ENCODE results near the gene HDAC4. TPM values are rescaled to one million over a fixed set of nuclear protein-coding genes. Genes with fewer than 3 reads are reported as not detected.
"Not testable (repeated sequence)": the region's sequence is repeated elsewhere in the genome, so short reads cannot be mapped to it uniquely, and the experiment has no call there.

Gene HDAC4
- total RNA-seq, 1 experiment from 2014 or later, result 47.6 TPM

- Histone ChIP-seq H3K4me1 (ENCODE audit: control insufficient read depth in 1 of 2, insufficient read depth in 2 of 2, low read length in 2 of 2) (peaks cover 51 to 70% of the 10 kb centered on the region in 2 experiments), H3K4me3 (replicated peaks in 1 of 2; ENCODE audit: low read depth in 1 of 2, low read length in 2 of 2) (peak overlapping the region in 1 of 2 experiments; percentile 19; a peak in 1 of 4 replicates), H3K9ac (ENCODE audit: low read length) (peak overlapping the region; percentile 81), H3K4me2 (ENCODE audit: low read length) (peak overlapping the region; percentile 51), H3K79me2 (ENCODE audit: insufficient read depth, low read length) (peaks cover 47% of the 10 kb centered on the region), H3K27ac (ENCODE audit: low read depth, low read length) (peak overlapping the region; percentile 69)
- H3K27me3 ChIP-seq (ENCODE audit: insufficient read depth, low read length); BruUV-seq (replicated peaks); RAD21 ChIA-PET (ENCODE audit: low non-redundant PET in 1 of 2, low total read pairs in 2 of 2, uncharacterized antibody in 2 of 2, unreplicated experiment in 2 of 2); H3K9me2 ChIP-seq (ENCODE audit: insufficient read depth); H3K36me3 ChIP-seq (ENCODE audit: control insufficient read depth in 1 of 2, insufficient read depth in 2 of 2, low read length in 2 of 2); H2AFZ ChIP-seq (ENCODE audit: low read depth, low read length, poor library complexity, severe bottlenecking); H3K9me3 ChIP-seq (ENCODE audit: control insufficient read depth in 1 of 2, insufficient read depth in 1 of 2, low read depth in 1 of 2, low read length in 2 of 2); CTCF ChIA-PET; intact Hi-C loops (cut with micrococcal nuclease); H4K20me1 ChIP-seq (ENCODE audit: insufficient read depth): not testable (repeated sequence)
- TF ChIP-seq POLR2AphosphoS5 (IDR thresholded peaks at IDR 0.05; ENCODE audit: low read depth, low read length), result peak; percentile 54; the same call in 1 of the 2 replicates
- ATAC-seq (peak; percentile 68), DNase-seq (ENCODE audit: low read depth, low spot score) (peak; percentile 83)
- POLR2A ChIA-PET, result interaction anchor here (1.6 kb wide), 1 partner anchor 13 kb away, joined by 5 read pairs; no protein-coding TSS in a partner anchor
Observed at GRCh38 chr2:239280296-239281017, 120.4 kb downstream of the HDAC4 start.

DNA sequence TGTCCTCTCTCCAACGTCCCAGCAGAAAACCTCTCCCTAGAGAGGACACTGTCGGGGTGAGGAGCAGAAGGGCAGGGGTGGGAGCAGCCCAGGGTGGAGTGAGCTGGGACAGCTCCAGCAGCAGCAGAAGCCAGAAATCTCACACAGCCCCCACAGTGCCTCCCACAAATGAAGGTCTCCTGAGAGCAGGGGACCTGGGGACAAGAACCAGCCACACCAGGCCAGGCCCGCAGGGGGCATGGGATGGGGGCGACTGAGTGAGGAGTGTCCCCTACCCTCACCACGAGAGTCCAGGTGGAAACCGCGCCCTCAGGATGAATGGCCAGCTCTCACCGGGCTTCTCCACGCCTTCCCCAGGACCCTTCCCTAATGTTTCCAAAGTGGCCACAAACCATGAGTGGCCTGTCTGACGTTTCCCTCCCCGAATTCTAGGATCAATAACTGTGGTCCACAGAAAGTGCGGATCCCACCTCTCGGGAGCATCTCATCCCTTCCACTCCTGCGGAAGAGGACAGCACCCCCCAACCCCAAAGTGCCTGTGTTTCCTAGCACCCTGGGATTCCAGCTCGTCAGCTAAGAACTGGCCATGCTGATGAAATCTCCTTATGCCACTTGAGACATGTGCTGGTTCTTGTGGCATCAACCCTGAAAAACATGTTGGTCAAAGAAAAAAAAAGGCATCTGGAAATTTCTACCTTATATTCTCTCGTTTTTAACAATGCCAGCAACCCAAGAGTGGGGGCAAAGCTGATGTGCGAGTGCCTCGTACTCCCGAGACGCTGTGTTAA is 121.1 kb downstream of the HDAC4 start:
- H3K4me2 ChIP-seq (ENCODE audit: low read length), result peak overlapping the region; percentile 51
- H3K9me3 ChIP-seq (ENCODE audit: control insufficient read depth in 1 of 2, insufficient read depth in 1 of 2, low read depth in 1 of 2, low read length in 2 of 2), result no peaks in the 10 kb centered on the region
- TF ChIP-seq FOSL1 (IDR thresholded peaks at IDR 0.05; ENCODE audit: low read depth) (no peak), ZNF274 (IDR thresholded peaks at IDR 0.05; ENCODE audit: low read depth, low read length) (no peak), YY1 (IDR thresholded peaks at IDR 0.05; ENCODE audit: extremely low read depth, insufficient replicate concordance, low read depth, low read length) (no peak), POLR2A (IDR thresholded peaks at IDR 0.05; ENCODE audit: borderline replicate concordance, extremely low read depth, insufficient read depth, insufficient read length) (no peak), SIN3A (IDR thresholded peaks at IDR 0.05; ENCODE audit: low read depth) (no peak)
- TF ChIP-seq, protein P1, sequence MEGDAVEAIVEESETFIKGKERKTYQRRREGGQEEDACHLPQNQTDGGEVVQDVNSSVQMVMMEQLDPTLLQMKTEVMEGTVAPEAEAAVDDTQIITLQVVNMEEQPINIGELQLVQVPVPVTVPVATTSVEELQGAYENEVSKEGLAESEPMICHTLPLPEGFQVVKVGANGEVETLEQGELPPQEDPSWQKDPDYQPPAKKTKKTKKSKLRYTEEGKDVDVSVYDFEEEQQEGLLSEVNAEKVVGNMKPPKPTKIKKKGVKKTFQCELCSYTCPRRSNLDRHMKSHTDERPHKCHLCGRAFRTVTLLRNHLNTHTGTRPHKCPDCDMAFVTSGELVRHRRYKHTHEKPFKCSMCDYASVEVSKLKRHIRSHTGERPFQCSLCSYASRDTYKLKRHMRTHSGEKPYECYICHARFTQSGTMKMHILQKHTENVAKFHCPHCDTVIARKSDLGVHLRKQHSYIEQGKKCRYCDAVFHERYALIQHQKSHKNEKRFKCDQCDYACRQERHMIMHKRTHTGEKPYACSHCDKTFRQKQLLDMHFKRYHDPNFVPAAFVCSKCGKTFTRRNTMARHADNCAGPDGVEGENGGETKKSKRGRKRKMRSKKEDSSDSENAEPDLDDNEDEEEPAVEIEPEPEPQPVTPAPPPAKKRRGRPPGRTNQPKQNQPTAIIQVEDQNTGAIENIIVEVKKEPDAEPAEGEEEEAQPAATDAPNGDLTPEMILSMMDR (IDR thresholded peaks at IDR 0.05 in 2 of 3, conservative IDR thresholded peaks at IDR 0.05 in 1 of 3; ENCODE audit: borderline replicate concordance in 1 of 3, insufficient read depth in 1 of 3, low read depth in 2 of 3, low read length in 2 of 3), result no peak
- H3K9ac ChIP-seq (ENCODE audit: low read length), result peak overlapping the region; percentile 81
- H3K9me2 ChIP-seq (ENCODE audit: insufficient read depth), result no peaks in the 10 kb centered on the region
- no peak for DNase-seq (ENCODE audit: low read depth, low spot score)
- no peaks in the 10 kb centered on the region for H3K27me3 ChIP-seq (ENCODE audit: insufficient read depth, low read length)
- intact Hi-C loops (cut with micrococcal nuclease), result no loop called here
- peak overlapping the region in 1 of 2 experiments; percentile 19; a peak in 2 of 4 replicates for H3K4me3 ChIP-seq (replicated peaks in 1 of 2; ENCODE audit: low read depth in 1 of 2, low read length in 2 of 2)
- no peaks in the 10 kb centered on the region for H4K20me1 ChIP-seq (ENCODE audit: insufficient read depth)
- RAD21 ChIA-PET (ENCODE audit: low non-redundant PET in 1 of 2, low total read pairs in 2 of 2, uncharacterized antibody in 2 of 2, unreplicated experiment in 2 of 2), result no interaction called here
- BruUV-seq (replicated peaks), result TSS peak; percentile 81
- POLR2A ChIA-PET, result interaction anchor here (0.9 to 1.6 kb wide), 2 partner anchors 9 to 12 kb away, joined by 3 to 5 read pairs; no protein-coding TSS in a partner anchor
- CTCF ChIA-PET, result no interaction called here
- peaks cover 54 to 71% of the 10 kb centered on the region in 2 experiments for H3K4me1 ChIP-seq (ENCODE audit: control insufficient read depth in 1 of 2, insufficient read depth in 2 of 2, low read length in 2 of 2)
- ATAC-seq, result 0 out of 2 replicates have a peak, but pooled peaks have one; percentile 2
- no peak overlapping the region for H2AFZ ChIP-seq (ENCODE audit: low read depth, low read length, poor library complexity, severe bottlenecking)
- H3K36me3 ChIP-seq (ENCODE audit: control insufficient read depth in 1 of 2, insufficient read depth in 2 of 2, low read length in 2 of 2), result no peaks in the 10 kb centered on the region
- peaks cover 43% of the 10 kb centered on the region for H3K79me2 ChIP-seq (ENCODE audit: insufficient read depth, low read length)
- peak overlapping the region; percentile 69 for H3K27ac ChIP-seq (ENCODE audit: low read depth, low read length)
